Measurements from ENCODE around the gene UQCRC1. TPM values are rescaled to one million over a fixed set of nuclear protein-coding genes. Genes with fewer than 3 reads are reported as not detected.

The UQCRC1 gene
- total RNA-seq, 1 donor from 2014 or later = 182 TPM

GRCh38 chr3:48560648-48561018 is 48.8 kb downstream of the UQCRC1 start:
- H3K4me1 ChIP-seq (ENCODE audit: control insufficient read depth in 3 of 3, insufficient read depth in 3 of 3, low read length in 3 of 3) = peaks cover 47 to 58% (median 55%) of the 10 kb centered on the region in 3 donors
- peak overlapping the region; percentile 61 to 76 (median 71) for H3K4me3 ChIP-seq (ENCODE audit: low read length in 3 of 3)
- peak overlapping the region; percentile 84 for H3K27ac ChIP-seq (ENCODE audit: low read depth, low read length)
- peak overlapping the region; percentile 66 to 83 (median 71) for H3K9ac ChIP-seq (ENCODE audit: low read depth in 1 of 3, low read length in 3 of 3)
- H3K9me3 ChIP-seq (ENCODE audit: control insufficient read depth in 3 of 3, low read length in 3 of 3) = no peaks in the 10 kb centered on the region
- no peaks in the 10 kb centered on the region for H3K36me3 ChIP-seq (ENCODE audit: control insufficient read depth in 3 of 3, insufficient read depth in 3 of 3, low read length in 3 of 3)
- H3K27me3 ChIP-seq (ENCODE audit: control insufficient read depth in 3 of 3, insufficient read depth in 3 of 3, low read length in 3 of 3) = no peaks in the 10 kb centered on the region

- Histone ChIP-seq H3K27me3 (ENCODE audit: control insufficient read depth in 3 of 3, insufficient read depth in 3 of 3, low read length in 3 of 3) (no peaks in the 10 kb centered on the region), H3K4me3 (ENCODE audit: low read length in 3 of 3) (no peak overlapping the region), H3K9me3 (ENCODE audit: control insufficient read depth in 3 of 3, low read length in 3 of 3) (no peaks in the 10 kb centered on the region), H3K9ac (ENCODE audit: low read depth in 1 of 3, low read length in 3 of 3) (peak overlapping the region in 1 of 3 donors; percentile 83), H3K36me3 (ENCODE audit: control insufficient read depth in 3 of 3, insufficient read depth in 3 of 3, low read length in 3 of 3) (no peaks in the 10 kb centered on the region), H3K4me1 (ENCODE audit: control insufficient read depth in 3 of 3, insufficient read depth in 3 of 3, low read length in 3 of 3) (peaks cover 47 to 61% (median 55%) of the 10 kb centered on the region in 3 donors), H3K27ac (ENCODE audit: low read depth, low read length) (peak overlapping the region; percentile 84)
These were observed 50.8 kb downstream of the UQCRC1 start for GRCh38 chr3:48558493-48559134.

GRCh38 chr3:48556796-48557626 is 52.4 kb downstream of the UQCRC1 start, which contains the start of gene PFKFB4:
Gene PFKFB4 (minus strand): TSS chr3:48556803. CDS start chr3:48556777, 26 bp downstream.
- no peak within 1 kb of the TSS for H3K27ac ChIP-seq (ENCODE audit: low read depth, low read length)
- no peaks in the 10 kb centered on the region for H3K9me3 ChIP-seq (ENCODE audit: control insufficient read depth in 3 of 3, low read length in 3 of 3)
- peaks cover 47 to 58% (median 54%) of the 10 kb centered on the region in 3 donors for H3K4me1 ChIP-seq (ENCODE audit: control insufficient read depth in 3 of 3, insufficient read depth in 3 of 3, low read length in 3 of 3)
- H3K36me3 ChIP-seq (ENCODE audit: control insufficient read depth in 3 of 3, insufficient read depth in 3 of 3, low read length in 3 of 3) = no peaks in the 10 kb centered on the region
- peak within 1 kb of the TSS; percentile 76 to 85 (median 77) for H3K4me3 ChIP-seq (ENCODE audit: low read length in 3 of 3)
- peak within 1 kb of the TSS; percentile 47 to 74 (median 65) for H3K9ac ChIP-seq (ENCODE audit: low read depth in 1 of 3, low read length in 3 of 3)
- no peaks in the 10 kb centered on the region for H3K27me3 ChIP-seq (ENCODE audit: control insufficient read depth in 3 of 3, insufficient read depth in 3 of 3, low read length in 3 of 3)

GRCh38 chr3:48555949-48556795 is 53.3 kb downstream of the UQCRC1 start:
- Histone ChIP-seq H3K9ac (ENCODE audit: low read depth in 1 of 3, low read length in 3 of 3) (peak overlapping the region in 2 of 3 donors; percentile 50 to 65), H3K9me3 (ENCODE audit: control insufficient read depth in 3 of 3, low read length in 3 of 3) (no peaks in the 10 kb centered on the region), H3K27ac (ENCODE audit: low read depth, low read length) (no peak overlapping the region), H3K4me3 (ENCODE audit: low read length in 3 of 3) (peak overlapping the region; percentile 56 to 73 (median 65)), H3K27me3 (ENCODE audit: control insufficient read depth in 3 of 3, insufficient read depth in 3 of 3, low read length in 3 of 3) (no peaks in the 10 kb centered on the region), H3K36me3 (ENCODE audit: control insufficient read depth in 3 of 3, insufficient read depth in 3 of 3, low read length in 3 of 3) (no peaks in the 10 kb centered on the region), H3K4me1 (ENCODE audit: control insufficient read depth in 3 of 3, insufficient read depth in 3 of 3, low read length in 3 of 3) (peaks cover 44 to 49% (median 46%) of the 10 kb centered on the region in 3 donors)

GRCh38 chr3:48555231-48555948 is 54.1 kb downstream of the UQCRC1 start:
- Histone ChIP-seq H3K9me3 (ENCODE audit: control insufficient read depth in 3 of 3, low read length in 3 of 3) (no peaks in the 10 kb centered on the region), H3K27me3 (ENCODE audit: control insufficient read depth in 3 of 3, insufficient read depth in 3 of 3, low read length in 3 of 3) (no peaks in the 10 kb centered on the region), H3K36me3 (ENCODE audit: control insufficient read depth in 3 of 3, insufficient read depth in 3 of 3, low read length in 3 of 3) (no peaks in the 10 kb centered on the region), H3K4me1 (ENCODE audit: control insufficient read depth in 3 of 3, insufficient read depth in 3 of 3, low read length in 3 of 3) (peaks cover 37 to 42% (median 39%) of the 10 kb centered on the region in 3 donors), H3K9ac (ENCODE audit: low read depth in 1 of 3, low read length in 3 of 3) (no peak overlapping the region), H3K4me3 (ENCODE audit: low read length in 3 of 3) (no peak overlapping the region), H3K27ac (ENCODE audit: low read depth, low read length) (no peak overlapping the region)

- peaks cover 25 to 29% (median 26%) of the 10 kb centered on the region in 3 donors for H3K4me1 ChIP-seq (ENCODE audit: control insufficient read depth in 3 of 3, insufficient read depth in 3 of 3, low read length in 3 of 3)
- no peak overlapping the region for H3K9ac ChIP-seq (ENCODE audit: low read depth in 1 of 3, low read length in 3 of 3)
- no peaks in the 10 kb centered on the region for H3K27me3 ChIP-seq (ENCODE audit: control insufficient read depth in 3 of 3, insufficient read depth in 3 of 3, low read length in 3 of 3)
- H3K4me3 ChIP-seq (ENCODE audit: low read length in 3 of 3) = no peak overlapping the region
- H3K36me3 ChIP-seq (ENCODE audit: control insufficient read depth in 3 of 3, insufficient read depth in 3 of 3, low read length in 3 of 3) = no peaks in the 10 kb centered on the region
- no peaks in the 10 kb centered on the region for H3K9me3 ChIP-seq (ENCODE audit: control insufficient read depth in 3 of 3, low read length in 3 of 3)
- H3K27ac ChIP-seq (ENCODE audit: low read depth, low read length) = no peak overlapping the region
These were observed 55.3 kb downstream of the UQCRC1 start for GRCh38 chr3:48553886-48554845.

- peaks cover 21 to 24% (median 21%) of the 10 kb centered on the region in 3 donors for H3K4me1 ChIP-seq (ENCODE audit: control insufficient read depth in 3 of 3, insufficient read depth in 3 of 3, low read length in 3 of 3)
These were observed 56.1 kb downstream of the UQCRC1 start for GRCh38 chr3:48553361-48553760.

GRCh38 chr3:48552111-48552951 is 57.1 kb downstream of the UQCRC1 start:
- peaks cover 13 to 16% (median 14%) of the 10 kb centered on the region in 3 donors for H3K4me1 ChIP-seq (ENCODE audit: control insufficient read depth in 3 of 3, insufficient read depth in 3 of 3, low read length in 3 of 3)
- H3K36me3 ChIP-seq (ENCODE audit: control insufficient read depth in 3 of 3, insufficient read depth in 3 of 3, low read length in 3 of 3) = peaks cover 0 to 2% (median 0%) of the 10 kb centered on the region in 3 donors
- H3K9me3 ChIP-seq (ENCODE audit: control insufficient read depth in 3 of 3, low read length in 3 of 3) = no peaks in the 10 kb centered on the region
- no peaks in the 10 kb centered on the region for H3K27me3 ChIP-seq (ENCODE audit: control insufficient read depth in 3 of 3, insufficient read depth in 3 of 3, low read length in 3 of 3)
- no peak overlapping the region for H3K9ac ChIP-seq (ENCODE audit: low read depth in 1 of 3, low read length in 3 of 3)
- H3K27ac ChIP-seq (ENCODE audit: low read depth, low read length) = no peak overlapping the region
- no peak overlapping the region for H3K4me3 ChIP-seq (ENCODE audit: low read length in 3 of 3)

More at GRCh38 chr3:48553361-48553760, 56.1 kb downstream of the UQCRC1 start:
- no peak overlapping the region for H3K4me3 ChIP-seq (ENCODE audit: low read length in 3 of 3)
- H3K9me3 ChIP-seq (ENCODE audit: control insufficient read depth in 3 of 3, low read length in 3 of 3) = no peaks in the 10 kb centered on the region
- H3K27ac ChIP-seq (ENCODE audit: low read depth, low read length) = no peak overlapping the region
- H3K27me3 ChIP-seq (ENCODE audit: control insufficient read depth in 3 of 3, insufficient read depth in 3 of 3, low read length in 3 of 3) = no peaks in the 10 kb centered on the region
- H3K36me3 ChIP-seq (ENCODE audit: control insufficient read depth in 3 of 3, insufficient read depth in 3 of 3, low read length in 3 of 3) = no peaks in the 10 kb centered on the region
- H3K9ac ChIP-seq (ENCODE audit: low read depth in 1 of 3, low read length in 3 of 3) = no peak overlapping the region
